Spinal cord (tissue), 10 donors: ENCODE measurements around the gene WWC2. TPM values are rescaled to one million over a fixed set of nuclear protein-coding genes. Genes with fewer than 3 reads are reported as not detected.

Experiments used
- DNase-seq, 6 donors: peaks; one replicate each; pipeline versions ENCODE4 v3.0.0 to v3.0.0-alpha.2; 2013 to 2015; ENCODE audit warnings: low spot score in 6 of 6, low read depth in 4 of 6
- H3K27ac ChIP-seq: one replicate; pipeline ENCODE4 v1.5.1; 2013; ENCODE audit warnings: low read depth, low read length, control low read depth
- H3K27me3 ChIP-seq: one replicate; pipeline ENCODE4 v1.6.1; 2013; ENCODE audit warnings: low read length; ENCODE audit not compliant: control insufficient read depth, insufficient read depth
- H3K36me3 ChIP-seq: one replicate; pipeline ENCODE4 v1.6.1; 2013; ENCODE audit warnings: low read length; ENCODE audit not compliant: control insufficient read depth, insufficient read depth
- H3K4me1 ChIP-seq: one replicate; pipeline ENCODE4 v1.6.1; 2013; ENCODE audit warnings: low read length; ENCODE audit not compliant: control insufficient read depth, insufficient read depth
- H3K4me3 ChIP-seq: one replicate; pipeline ENCODE4 v1.5.1; 2013; ENCODE audit warnings: low read depth, low read length, control low read depth
- H3K9me3 ChIP-seq: one replicate; pipeline ENCODE4 v1.6.1; 2013; ENCODE audit warnings: low read length; ENCODE audit not compliant: control insufficient read depth, insufficient read depth
- WGBS: methylation state at CpG from one replicate; pipeline ENCODE4 v1.1.5; 2013; ENCODE audit warnings: missing lambda C conversion rate; ENCODE audit not compliant: insufficient coverage; 5-methylcytosine and 5-hydroxymethylcytosine counted together
- polyA plus RNA-seq, 2 donors: library from polyadenylated mRNA; unstranded; fragments of 120-200 nt; gene quantifications; one replicate each; pipeline ENCODE4 v1.2.1, GENCODE V29; 2013; ENCODE audit not compliant: insufficient read length in 2 of 2
- total RNA-seq, 2 donors: library from RNA; depleted of rRNA in 1 of 2; stranded (reverse); fragments of 120-200 nt in 1 of 2; fragments of >200 nt in 1 of 2; gene quantifications; one replicate each; pipeline versions ENCODE4 v1.2.3 to v1.2.4, GENCODE V29; 2013 to 2014
- donor health status: healthy.

Gene WWC2
- total and polyA plus RNA-seq, 4 donors: 19.0 to 33.4 (median 25.9) TPM

DNA sequence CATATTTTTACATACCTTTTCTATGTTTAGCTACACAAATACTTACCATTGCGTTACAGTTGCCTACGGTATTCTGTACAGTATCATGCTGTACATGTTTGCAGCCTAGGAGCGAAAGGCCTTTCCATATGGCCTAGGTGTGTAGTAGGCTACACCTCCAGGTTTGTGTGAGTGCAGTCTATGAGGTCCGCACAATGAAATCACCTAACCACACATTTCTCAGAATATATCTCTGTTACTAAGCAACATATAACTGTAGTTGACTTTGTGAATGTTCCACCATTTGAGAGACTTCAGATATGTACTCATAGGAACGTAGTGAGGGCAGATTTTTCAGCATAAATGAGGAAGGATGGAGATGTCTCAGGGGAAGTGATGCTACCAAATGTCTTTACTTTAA is 62.6 kb downstream of the WWC2 start:
- DNase-seq: no peak
- Histone ChIP-seq H3K27me3 (no peaks in the 10 kb centered on the region), H3K4me3 (no peak overlapping the region), H3K9me3 (no peaks in the 10 kb centered on the region), H3K36me3 (no peaks in the 10 kb centered on the region), H3K4me1 (peaks cover 3% of the 10 kb centered on the region), H3K27ac (no peak overlapping the region)
- no CpG with 5 or more reads among the region's 5 CpGs for WGBS

DNA sequence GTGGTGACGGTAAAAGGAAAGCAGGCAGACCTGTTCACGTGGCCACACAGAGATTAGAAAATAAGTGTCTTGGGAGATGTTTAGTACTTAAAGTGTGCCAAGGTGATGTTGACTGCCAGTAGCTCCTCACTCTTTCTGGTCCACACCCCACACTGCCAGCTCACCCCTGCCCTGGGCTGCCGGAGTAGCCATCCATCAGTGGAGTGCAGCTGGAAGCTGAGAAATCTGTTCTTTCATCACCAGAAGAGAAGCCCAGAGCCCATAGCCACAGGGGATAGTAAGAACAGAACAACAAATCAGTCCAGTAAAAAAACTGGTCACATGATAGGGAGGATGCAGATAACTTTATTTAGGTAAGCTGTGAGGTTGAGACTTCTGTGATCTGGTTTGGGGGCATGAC is 64.1 kb downstream of the WWC2 start:
- WGBS: 54% methylated on average over 3 of the region's 3 CpGs

DNA sequence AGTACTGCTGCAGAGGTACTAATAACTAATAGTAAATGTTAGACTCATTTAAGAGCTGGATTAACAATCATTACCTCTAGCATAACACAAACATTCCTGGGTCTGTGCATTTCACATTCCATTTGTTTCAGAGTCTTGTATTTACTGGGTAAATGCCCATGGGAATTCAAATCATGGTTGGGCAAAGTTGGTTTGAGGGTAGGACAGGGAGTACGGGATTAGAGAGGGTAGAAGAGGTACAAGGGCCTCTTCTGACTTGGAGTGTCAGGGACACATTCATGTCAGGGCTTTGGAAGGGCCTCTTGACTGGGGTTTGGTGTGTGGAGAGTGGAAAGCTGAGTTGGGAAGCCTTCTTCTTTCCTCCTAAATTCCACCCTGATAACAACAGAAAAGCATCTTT is 65.9 kb downstream of the WWC2 start:
- WGBS: 71% methylated on average over 1 of the region's 1 CpG
- no peak overlapping the region for H3K27ac ChIP-seq

More for the DNA sequence above, 64.1 kb downstream of the WWC2 start:
- Histone ChIP-seq H3K36me3 (no peaks in the 10 kb centered on the region), H3K9me3 (no peaks in the 10 kb centered on the region), H3K4me1 (peaks cover 3% of the 10 kb centered on the region), H3K27ac (no peak overlapping the region), H3K27me3 (no peaks in the 10 kb centered on the region), H3K4me3 (no peak overlapping the region)
- no peak for DNase-seq

DNA sequence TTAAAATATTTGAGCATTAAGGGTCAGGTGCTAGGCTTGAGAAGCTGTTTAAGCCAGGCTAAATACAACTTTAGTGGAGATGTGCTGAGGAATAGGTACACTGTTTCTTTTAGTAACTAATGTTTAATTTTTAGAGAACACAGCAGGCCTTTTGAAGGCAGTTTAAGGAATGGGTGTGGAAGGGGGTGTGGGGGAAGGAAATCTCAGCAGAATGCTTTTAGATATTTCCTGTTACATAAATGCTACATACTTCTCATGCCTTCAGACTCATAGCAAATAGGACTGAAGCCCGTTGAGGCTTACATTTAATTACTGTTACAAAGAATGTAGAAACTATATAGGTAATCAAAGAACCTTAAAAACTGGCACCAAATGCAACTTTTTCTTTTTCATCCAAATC is 66.3 kb downstream of the WWC2 start:
- H3K9me3 ChIP-seq: no peaks in the 10 kb centered on the region
- no peaks in the 10 kb centered on the region for H3K36me3 ChIP-seq
- H3K27me3 ChIP-seq: no peaks in the 10 kb centered on the region
- no peak for DNase-seq
- WGBS: no CpG with 5 or more reads among the region's 1 CpG
- H3K4me3 ChIP-seq: no peak overlapping the region
- no peak overlapping the region for H3K27ac ChIP-seq
- H3K4me1 ChIP-seq: peaks cover 3% of the 10 kb centered on the region

More for the DNA sequence above, 65.9 kb downstream of the WWC2 start:
- no peak overlapping the region for H3K4me3 ChIP-seq
- H3K9me3 ChIP-seq: no peaks in the 10 kb centered on the region
- no peaks in the 10 kb centered on the region for H3K36me3 ChIP-seq
- DNase-seq: no peak
- peaks cover 3% of the 10 kb centered on the region for H3K4me1 ChIP-seq
- H3K27me3 ChIP-seq: no peaks in the 10 kb centered on the region

DNA sequence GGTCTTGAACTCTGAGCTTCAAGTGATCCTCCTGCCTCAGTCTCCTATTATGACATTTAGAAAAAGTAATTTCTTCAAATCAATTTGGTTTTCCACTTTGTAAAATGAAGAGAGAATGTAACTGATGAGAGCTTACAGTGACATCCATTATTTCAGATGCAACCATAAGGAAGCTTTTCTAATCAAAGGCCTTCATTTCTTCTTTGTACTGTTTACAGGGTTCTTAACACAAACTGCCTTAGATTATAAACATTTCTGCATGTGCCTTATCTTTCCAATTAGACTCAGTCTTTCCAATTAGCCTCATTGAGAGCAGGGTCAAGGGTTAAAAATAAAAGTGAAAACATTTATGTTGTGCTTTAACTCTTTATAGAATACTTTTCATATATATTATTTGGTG is 71.8 kb downstream of the WWC2 start:
- Histone ChIP-seq H3K27me3 (no peaks in the 10 kb centered on the region), H3K4me1 (no peaks in the 10 kb centered on the region), H3K9me3 (no peaks in the 10 kb centered on the region), H3K4me3 (no peak overlapping the region), H3K27ac (no peak overlapping the region), H3K36me3 (no peaks in the 10 kb centered on the region)
- DNase-seq: no peak

DNA sequence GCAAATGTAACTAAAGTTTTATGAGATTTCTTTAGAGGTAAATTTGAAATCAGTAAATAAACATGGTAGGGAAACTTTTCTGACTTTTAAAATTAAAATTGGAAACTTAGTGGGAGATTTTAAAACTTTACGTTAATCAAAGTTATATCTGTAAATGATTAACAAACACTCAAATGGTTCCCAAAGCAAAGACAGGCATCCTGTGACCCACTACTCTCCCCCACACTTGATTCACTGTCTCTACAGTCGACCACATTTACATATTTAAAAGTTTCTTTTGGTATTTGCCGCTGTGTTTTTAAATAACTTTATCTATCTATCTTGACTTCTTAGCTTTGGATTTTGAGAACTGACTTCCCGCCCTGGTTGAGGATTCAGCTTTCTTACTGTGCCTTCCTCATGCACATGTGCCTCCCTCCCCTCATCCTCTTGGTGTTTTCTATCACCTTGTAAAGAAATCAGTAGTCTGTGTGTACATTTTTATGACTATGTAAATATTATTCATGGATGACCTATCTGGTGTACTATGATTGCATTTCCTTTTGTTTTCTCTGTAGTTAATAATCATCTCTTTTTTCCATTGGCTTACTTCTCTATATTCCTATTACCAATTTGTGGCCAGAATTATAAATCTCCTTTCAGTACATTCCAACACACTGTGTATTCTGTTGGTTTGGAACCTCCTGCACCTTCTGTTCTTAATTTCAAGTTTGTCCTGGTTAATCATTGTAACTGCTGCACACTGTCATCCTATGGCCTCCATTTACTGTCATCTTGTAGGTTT is 72.6 kb downstream of the WWC2 start:
- Histone ChIP-seq H3K27me3 (no peaks in the 10 kb centered on the region), H3K9me3 (no peaks in the 10 kb centered on the region), H3K36me3 (no peaks in the 10 kb centered on the region), H3K4me1 (no peaks in the 10 kb centered on the region), H3K4me3 (no peak overlapping the region), H3K27ac (no peak overlapping the region)
- no peak for DNase-seq
- WGBS: no CpG with 5 or more reads among the region's 4 CpGs

DNA sequence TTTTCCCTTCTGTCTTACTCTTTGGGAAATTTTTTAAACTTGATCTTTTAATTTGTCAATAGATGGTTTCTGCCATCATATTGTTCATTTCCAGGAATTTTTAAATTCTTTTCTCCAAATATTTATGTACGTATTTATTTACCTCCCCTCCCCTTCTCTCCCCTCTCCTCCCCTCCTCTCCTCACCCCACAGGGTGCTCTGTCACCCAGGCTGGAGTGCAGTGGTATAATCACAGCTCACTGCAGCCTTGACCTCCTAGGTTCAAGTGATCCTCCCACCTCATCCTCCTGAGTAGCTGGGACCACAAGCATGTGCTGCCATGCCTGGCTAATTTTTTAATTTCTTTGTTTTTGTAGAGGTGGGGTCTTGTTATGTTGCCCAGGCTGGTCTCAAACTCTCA is 73.8 kb downstream of the WWC2 start:
- Histone ChIP-seq H3K4me1 (no peaks in the 10 kb centered on the region), H3K4me3 (no peak overlapping the region), H3K36me3 (no peaks in the 10 kb centered on the region), H3K27ac (no peak overlapping the region), H3K27me3 (no peaks in the 10 kb centered on the region), H3K9me3 (no peaks in the 10 kb centered on the region)
- no peak for DNase-seq
- WGBS: 100% methylated on average over 1 of the region's 1 CpG

DNA sequence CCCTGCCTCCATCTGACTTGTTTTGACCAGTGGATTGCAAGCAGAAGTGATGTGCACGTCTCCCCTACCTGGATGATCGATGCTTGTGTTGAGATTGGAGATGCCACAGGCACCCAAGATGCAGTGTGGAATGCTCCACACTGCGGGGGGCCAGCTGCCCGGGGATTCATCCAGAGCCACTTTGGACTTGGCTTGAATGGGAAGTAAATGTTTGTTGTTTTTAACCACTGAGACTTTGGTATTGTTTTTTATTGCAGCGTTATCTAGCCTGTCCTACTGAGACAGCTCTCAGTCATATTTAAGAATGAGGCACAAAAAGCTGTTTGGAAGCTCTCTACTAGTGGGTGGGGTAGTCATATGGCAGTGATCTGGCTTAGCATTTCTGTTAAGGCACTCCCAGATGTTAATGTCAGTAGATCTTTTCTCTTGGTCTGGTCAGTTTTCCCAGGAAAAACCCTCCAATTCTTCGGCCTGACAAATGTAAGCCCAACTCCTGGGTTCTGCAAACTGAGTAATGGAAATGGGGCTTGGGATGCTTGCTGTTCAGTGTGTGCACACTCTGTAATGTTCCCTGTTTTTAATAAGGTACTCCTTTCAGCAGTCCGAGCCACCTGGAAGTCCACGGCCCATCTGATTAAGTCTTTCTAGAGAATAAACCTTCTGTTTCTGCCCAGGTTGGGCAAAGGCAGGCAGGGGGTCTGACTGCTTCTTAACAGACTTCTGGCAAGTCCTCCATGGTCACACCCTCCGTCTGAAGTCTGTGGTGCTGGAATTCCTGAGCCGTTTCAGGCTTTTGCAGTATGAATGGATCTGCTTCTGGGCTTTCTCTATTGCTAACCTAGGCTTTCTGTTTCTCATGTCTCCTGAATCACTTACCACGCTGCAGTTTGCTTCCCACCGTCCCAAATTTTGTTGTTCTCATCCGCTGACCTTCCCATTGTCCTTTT is 74.8 kb downstream of the WWC2 start:
- Histone ChIP-seq H3K27me3 (no peaks in the 10 kb centered on the region), H3K27ac (no peak overlapping the region), H3K36me3 (no peaks in the 10 kb centered on the region), H3K4me1 (no peaks in the 10 kb centered on the region), H3K4me3 (no peak overlapping the region), H3K9me3 (no peaks in the 10 kb centered on the region)
- DNase-seq: no peak
- 44% methylated on average over 9 of the region's 13 CpGs for WGBS

DNA sequence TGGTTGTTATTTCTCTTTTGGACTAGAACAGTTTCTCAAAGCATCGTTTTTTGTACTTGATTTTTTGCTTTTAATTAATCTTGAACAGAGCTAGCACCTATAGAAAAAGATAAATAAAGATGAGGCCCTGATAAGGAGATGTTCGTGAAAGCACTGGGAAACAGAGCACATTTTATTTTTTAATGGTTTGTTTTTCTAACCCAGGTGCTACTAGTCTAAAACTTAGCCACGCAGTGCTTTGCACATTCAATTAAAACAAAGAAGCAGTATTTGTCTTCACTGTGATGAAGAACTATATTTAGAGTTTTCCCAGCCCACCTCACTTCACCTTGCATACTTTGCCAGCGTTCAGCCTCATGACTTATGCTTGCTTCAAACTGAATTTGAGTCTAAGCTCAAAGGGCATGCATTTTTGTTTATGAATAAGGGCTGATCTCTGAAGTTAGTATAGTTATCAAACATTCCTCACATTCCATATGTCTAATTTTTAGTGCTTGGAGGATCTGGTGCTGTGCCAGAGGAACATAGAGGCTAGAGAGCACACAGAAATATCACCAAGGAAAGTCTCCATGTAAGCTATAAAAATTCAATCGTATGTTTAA is 76.7 kb downstream of the WWC2 start:
- Histone ChIP-seq H3K9me3 (no peaks in the 10 kb centered on the region), H3K27me3 (no peaks in the 10 kb centered on the region), H3K4me1 (no peaks in the 10 kb centered on the region), H3K36me3 (no peaks in the 10 kb centered on the region), H3K27ac (no peak overlapping the region), H3K4me3 (no peak overlapping the region)
- 60% methylated on average over 1 of the region's 5 CpGs for WGBS
- no peak for DNase-seq
